GM19468 (cell line): Measurements from ENCODE around the gene SLC25A42.

ENCODE experiments used
- ATAC-seq: cut with Tn5 transposase; IDR thresholded peaks from one replicate; pipeline ENCODE4 v1.9.1; 2021; ENCODE audit warnings: mild to moderate bottlenecking, moderate library complexity, moderate number of reproducible peaks; ENCODE audit not compliant: unreplicated experiment; ENCODE audit errors: extremely low read depth

SLC25A42 gene

GRCh38 chr19:19154768-19155494 lies 91.1 kb downstream of the SLC25A42 start:
- no peak for ATAC-seq

- peak; percentile 76 for ATAC-seq
Measured at GRCh38 chr19:19155495-19156219, 91.9 kb downstream of the SLC25A42 start.

DNA sequence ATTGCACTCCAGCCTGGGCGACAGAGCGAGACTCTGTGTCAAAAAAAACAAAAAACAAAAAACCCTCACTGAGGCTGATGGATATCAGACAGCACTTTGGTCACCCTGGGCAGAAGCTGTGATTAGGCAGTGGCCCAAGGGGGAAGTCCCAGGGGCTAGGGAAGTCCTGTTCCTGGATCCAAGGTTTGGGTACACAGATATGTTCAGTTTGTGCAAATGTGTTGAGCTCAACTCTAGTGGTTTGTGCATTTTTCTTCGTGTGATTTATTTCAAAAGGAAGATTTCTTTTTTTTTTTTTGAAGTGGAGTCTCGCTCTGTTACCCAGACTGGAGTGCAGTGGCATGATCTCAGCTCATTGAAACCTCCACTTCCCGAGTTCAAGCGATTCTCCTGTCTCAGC lies 94.0 kb downstream of the SLC25A42 start:
- no peak for ATAC-seq

DNA sequence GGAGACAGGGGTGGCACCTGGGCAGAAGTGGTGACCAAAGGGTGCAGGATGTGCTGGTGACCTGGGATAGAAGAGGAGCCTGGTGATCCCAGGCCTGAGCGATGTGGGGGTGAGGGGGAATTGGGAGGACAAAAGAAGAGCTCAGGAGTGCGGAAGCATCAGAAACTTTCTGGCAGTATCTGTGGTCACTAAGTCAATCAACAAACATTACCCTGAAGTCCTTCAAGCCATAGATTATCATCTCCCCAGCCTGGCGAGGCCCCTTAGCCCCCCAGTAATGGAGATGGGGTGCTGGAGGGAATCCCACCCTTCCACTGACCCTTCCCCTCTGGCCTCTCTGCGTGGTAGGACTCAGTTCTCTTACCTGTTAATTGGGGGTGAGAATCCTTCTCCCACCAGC lies 95.7 kb downstream of the SLC25A42 start:
- ATAC-seq: no peak

GRCh38 chr19:19160461-19161035 lies 96.8 kb downstream of the SLC25A42 start:
- ATAC-seq: no peak

DNA sequence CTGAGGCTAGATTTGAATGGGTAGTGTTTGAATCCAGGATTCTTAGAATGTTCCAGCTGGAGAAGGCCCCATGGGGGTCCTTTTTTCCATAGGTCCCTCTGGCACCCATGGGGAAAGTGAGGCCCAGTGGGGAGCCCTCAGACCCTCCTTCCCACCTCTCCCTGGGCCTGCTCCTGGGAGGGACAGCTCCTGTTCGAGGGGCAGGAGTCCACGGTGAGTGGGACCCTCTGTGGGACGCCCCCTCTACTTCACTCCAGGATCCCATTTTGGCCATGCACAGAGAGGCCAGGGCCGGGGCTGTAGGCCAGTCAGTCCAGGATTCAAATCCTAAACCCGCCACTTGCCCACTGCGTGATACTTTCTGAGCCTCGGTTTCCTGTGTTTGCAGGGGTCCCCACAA lies 98.7 kb downstream of the SLC25A42 start:
- no peak for ATAC-seq
